Mammary epithelial cell (primary cell): ENCODE measurements around the gene GKN1.

ENCODE experiments used
- CTCF ChIP-seq, 2 donors: IDR thresholded peaks in 1 of 2; conservative IDR thresholded peaks in 1 of 2; 2 replicates each; pipeline ENCODE4 v1.5.1; 2011 to 2012; ENCODE audit warnings: inconsistent platforms in 2 of 2, low read length in 2 of 2, mild to moderate bottlenecking in 2 of 2, control low read depth in 1 of 2, low read depth in 1 of 2; ENCODE audit not compliant: insufficient read depth in 1 of 2; ENCODE audit errors: extremely low read depth in 1 of 2
- EZH2 ChIP-seq: IDR thresholded peaks from 2 replicates; pipeline ENCODE4 v1.6.1; 2012; ENCODE audit warnings: low read length, inconsistent platforms, borderline replicate concordance

- TF ChIP-seq CTCF (conservative IDR thresholded peaks at IDR 0.05 in 1 of 2, IDR thresholded peaks at IDR 0.05 in 1 of 2; ENCODE audit: extremely low read depth in 1 of 2, insufficient read depth in 1 of 2, low read depth in 1 of 2, low read length in 2 of 2): no peak
- no peak for TF ChIP-seq EZH2
Measured at GRCh38 chr2:68995916-68996315, 21.5 kb downstream of the GKN1 start.
